HPDE6-E6E7 (cell line): ENCODE data around the gene USP40.

ENCODE experiments used
- DNase-seq: peaks from one replicate; pipeline ENCODE4 v3.0.0; 2011; ENCODE audit warnings: missing footprints; ENCODE audit errors: extremely low spot score

Gene USP40

GRCh38 chr2:233553366-233553765 is 13.2 kb downstream of the USP40 start:
- DNase-seq, result no peak

- no peak for DNase-seq
Observed at GRCh38 chr2:233551491-233551890, 15.1 kb downstream of the USP40 start.

GRCh38 chr2:233546774-233547173 is 19.8 kb downstream of the USP40 start:
- DNase-seq, result no peak

GRCh38 chr2:233546101-233546500 is 20.5 kb downstream of the USP40 start:
- DNase-seq, result no peak

GRCh38 chr2:233544200-233544610 is 22.4 kb downstream of the USP40 start:
- DNase-seq, result no peak

- DNase-seq, result no peak
Observed at GRCh38 chr2:233542507-233542906, 24.1 kb downstream of the USP40 start.

- DNase-seq, result no peak
Observed at GRCh38 chr2:233538741-233539140, 27.8 kb downstream of the USP40 start.

GRCh38 chr2:233535271-233535670 is 31.3 kb downstream of the USP40 start:
- no peak for DNase-seq

GRCh38 chr2:233532971-233533370 is 33.6 kb downstream of the USP40 start:
- no peak for DNase-seq

GRCh38 chr2:233531955-233532354 is 34.6 kb downstream of the USP40 start:
- no peak for DNase-seq

GRCh38 chr2:233530381-233530780 is 36.2 kb downstream of the USP40 start:
- no peak for DNase-seq

GRCh38 chr2:233528182-233528581 is 38.4 kb downstream of the USP40 start:
- no peak for DNase-seq

- no peak for DNase-seq
Observed at GRCh38 chr2:233525791-233526190, 40.8 kb downstream of the USP40 start.

GRCh38 chr2:233519787-233520611 is 46.6 kb downstream of the USP40 start:
- DNase-seq, result no peak

- no peak for DNase-seq
Observed at GRCh38 chr2:233513953-233514655, 52.5 kb downstream of the USP40 start.

GRCh38 chr2:233503947-233504637 is 62.5 kb downstream of the USP40 start:
- DNase-seq, result no peak

GRCh38 chr2:233503481-233503880 is 63.1 kb downstream of the USP40 start:
- DNase-seq, result no peak

GRCh38 chr2:233501198-233502076 is 65.1 kb downstream of the USP40 start:
- DNase-seq, result no peak

GRCh38 chr2:233499928-233500327 is 66.7 kb downstream of the USP40 start:
- no peak for DNase-seq

GRCh38 chr2:233498126-233498525 is 68.5 kb downstream of the USP40 start:
- no peak for DNase-seq

- DNase-seq, result no peak
Observed at GRCh38 chr2:233497692-233498091, 68.9 kb downstream of the USP40 start.
